OCI-LY1 (cell line): ENCODE data around the gene PNPLA7.

Experiments
- H2AFZ ChIP-seq: fragments of 200-600 bp; sonication (generic), shearing (Covaris generic); 2 replicates; pipeline ENCODE4 v1.6.0; 2014; ENCODE audit warnings: antibody characterized with exemption, mild to moderate bottlenecking, low read length
- H3F3A ChIP-seq: fragments of 200-600 bp; sonication (generic), shearing (Covaris generic); 2 replicates; pipeline ENCODE4 v1.6.0; 2014; ENCODE audit warnings: mild to moderate bottlenecking, antibody characterized with exemption, low read length, moderate library complexity; ENCODE audit not compliant: insufficient read depth
- H3K27ac ChIP-seq: fragments of 200-600 bp; sonication (generic); 2 replicates; pipeline ENCODE4 v1.5.1; 2014; ENCODE audit warnings: low read length, mixed run types, mild to moderate bottlenecking, low read depth; ENCODE audit not compliant: poor library complexity, severe bottlenecking
- H3K27me3 ChIP-seq: fragments of 200-600 bp; sonication (generic); 2 replicates; pipeline ENCODE4 v1.6.0; 2014; ENCODE audit warnings: antibody characterized with exemption, mild to moderate bottlenecking, low read length, moderate library complexity; ENCODE audit not compliant: insufficient read depth
- H3K36me3 ChIP-seq: fragments of 200-600 bp; sonication (generic); 2 replicates; pipeline ENCODE4 v1.6.1; 2014; ENCODE audit warnings: mild to moderate bottlenecking, antibody characterized with exemption, low read length, moderate library complexity, mixed read lengths; ENCODE audit not compliant: insufficient read depth
- H3K4me1 ChIP-seq: fragments of 200-600 bp; sonication (generic); 2 replicates; pipeline ENCODE4 v1.5.1; 2014; ENCODE audit warnings: mild to moderate bottlenecking, low read length, moderate library complexity; ENCODE audit not compliant: insufficient read depth, severe bottlenecking
- H3K4me2 ChIP-seq: fragments of 200-600 bp; sonication (generic), shearing (Covaris generic); 2 replicates; pipeline ENCODE4 v1.6.1; 2014; ENCODE audit warnings: low read length
- H3K4me3 ChIP-seq: fragments of 200-600 bp; sonication (generic); 2 replicates; pipeline ENCODE4 v1.5.1; 2014; ENCODE audit warnings: low read length, low read depth, mild to moderate bottlenecking, mixed read lengths; ENCODE audit not compliant: poor library complexity, severe bottlenecking
- H3K79me2 ChIP-seq: fragments of 200-600 bp; shearing (Covaris generic); 2 replicates; pipeline ENCODE4 v1.6.1; 2016; ENCODE audit warnings: mixed run types, low read length, mixed read lengths; ENCODE audit not compliant: insufficient read depth
- H3K9ac ChIP-seq: fragments of 200-600 bp; sonication (generic), shearing (Covaris generic); 2 replicates; pipeline ENCODE4 v1.6.1; 2014; ENCODE audit warnings: mild to moderate bottlenecking, low read length, mixed read lengths
- H3K9me2 ChIP-seq: fragments of 200-600 bp; sonication (generic), shearing (Covaris generic); 2 replicates; pipeline ENCODE4 v1.6.1; 2014; ENCODE audit warnings: low read depth, mild to moderate bottlenecking, low read length, mixed read lengths
- H3K9me3 ChIP-seq: fragments of 200-600 bp; shearing (Covaris generic); 2 replicates; pipeline ENCODE4 v1.6.1; 2014; ENCODE audit warnings: low read length, mixed read lengths
- H4K20me1 ChIP-seq: fragments of 200-600 bp; sonication (generic), shearing (Covaris generic); 2 replicates; pipeline ENCODE4 v1.6.0; 2016; ENCODE audit warnings: mild to moderate bottlenecking, low read length; ENCODE audit not compliant: insufficient read depth
- EZH2 ChIP-seq: fragments of 200-600 bp; sonication (generic), shearing (Covaris generic); IDR thresholded peaks from 2 replicates; pipeline ENCODE4 v1.8.0; 2017; ENCODE audit warnings: borderline replicate concordance, mixed run types, mild to moderate bottlenecking, antibody characterized with exemption, low read length, moderate library complexity, mixed read lengths
- TF ChIP-seq, protein P1 (sequence below): fragments of 200-600 bp; sonication (generic), shearing (Covaris generic); IDR thresholded peaks from 2 replicates; pipeline ENCODE4 v1.5.1; 2017; ENCODE audit warnings: mild to moderate bottlenecking, antibody characterized with exemption, low read length, moderate library complexity, mixed read lengths

PNPLA7 gene

DNA sequence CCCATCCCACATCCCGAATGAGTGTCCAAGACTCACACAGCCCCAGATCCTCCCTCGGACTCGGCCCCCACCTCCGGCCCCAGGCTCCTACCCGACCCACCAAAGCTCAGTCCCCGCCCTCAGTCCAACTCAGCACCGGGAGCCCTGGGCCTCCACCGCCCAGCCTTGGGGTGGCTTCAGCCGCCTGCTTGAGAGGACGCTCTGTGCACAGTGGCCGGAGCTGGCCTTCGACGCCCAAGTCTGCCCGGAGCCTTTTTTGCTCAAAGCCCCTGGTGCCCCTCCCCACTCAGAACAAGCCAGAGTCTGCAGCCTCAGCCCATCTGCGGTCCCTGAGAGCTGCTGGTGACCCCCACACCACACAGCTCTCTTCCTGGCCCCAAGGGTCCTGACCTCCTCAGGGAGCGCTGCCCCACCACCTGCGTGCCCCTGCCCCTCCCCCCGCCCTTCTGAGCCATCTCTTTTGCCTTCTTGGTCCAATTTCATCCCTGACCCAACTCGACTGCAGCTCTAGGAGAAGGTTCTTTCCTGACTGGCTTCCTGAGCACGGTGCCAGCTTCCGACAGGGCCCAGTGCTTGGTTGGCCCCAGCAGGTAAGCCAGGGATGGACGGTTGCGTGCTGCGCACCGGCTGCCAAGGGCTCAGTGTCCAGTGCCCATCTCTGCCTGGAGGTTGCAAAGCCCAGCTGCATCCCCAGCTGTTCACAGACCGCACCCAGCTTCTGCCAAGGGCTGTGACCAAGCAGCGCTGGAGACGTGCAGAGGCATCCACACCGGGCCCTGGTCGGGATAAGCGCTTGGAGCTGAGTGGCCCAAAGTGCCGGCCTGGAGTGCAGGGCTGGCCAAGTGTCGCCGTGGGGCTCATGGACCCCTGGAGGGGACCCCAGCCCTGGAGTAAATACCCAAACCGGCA, 63.4 kb downstream of the PNPLA7 start:
- no peak for TF ChIP-seq EZH2
- Histone ChIP-seq H3K4me3 (no peak overlapping the region), H4K20me1 (no peaks in the 10 kb centered on the region), H3K9ac (no peak overlapping the region), H3K27ac (no peak overlapping the region), H3K79me2 (no peaks in the 10 kb centered on the region), H3K4me1 (no peaks in the 10 kb centered on the region), H3K4me2 (no peak overlapping the region), H3K36me3 (no peaks in the 10 kb centered on the region), H3F3A (no peaks in the 10 kb centered on the region), H3K27me3 (no peaks in the 10 kb centered on the region), H2AFZ (no peak overlapping the region), H3K9me3 (no peaks in the 10 kb centered on the region), H3K9me2 (no peaks in the 10 kb centered on the region)

DNA sequence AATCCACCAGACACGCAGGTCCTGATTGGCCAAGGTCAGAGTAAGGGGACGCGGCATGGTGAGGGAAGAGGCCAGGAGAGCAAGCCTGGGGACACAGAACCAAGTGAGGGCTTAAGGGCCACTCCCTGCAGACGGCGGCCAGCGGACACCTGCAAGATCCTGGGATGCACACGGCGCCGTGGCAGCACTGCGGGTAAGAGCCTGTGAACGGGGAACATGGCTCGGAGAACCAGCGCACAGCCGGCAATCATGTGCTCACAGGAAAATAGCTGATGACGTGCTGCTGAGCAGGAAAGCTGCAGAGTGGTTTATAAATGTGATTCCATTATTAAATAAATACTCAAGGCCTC, 64.1 kb downstream of the PNPLA7 start:
- H4K20me1 ChIP-seq, result no peaks in the 10 kb centered on the region
- no peaks in the 10 kb centered on the region for H3K9me2 ChIP-seq
- H3K4me3 ChIP-seq, result no peak overlapping the region
- H3K4me1 ChIP-seq, result no peaks in the 10 kb centered on the region
- no peak overlapping the region for H3K4me2 ChIP-seq
- TF ChIP-seq, protein P1, sequence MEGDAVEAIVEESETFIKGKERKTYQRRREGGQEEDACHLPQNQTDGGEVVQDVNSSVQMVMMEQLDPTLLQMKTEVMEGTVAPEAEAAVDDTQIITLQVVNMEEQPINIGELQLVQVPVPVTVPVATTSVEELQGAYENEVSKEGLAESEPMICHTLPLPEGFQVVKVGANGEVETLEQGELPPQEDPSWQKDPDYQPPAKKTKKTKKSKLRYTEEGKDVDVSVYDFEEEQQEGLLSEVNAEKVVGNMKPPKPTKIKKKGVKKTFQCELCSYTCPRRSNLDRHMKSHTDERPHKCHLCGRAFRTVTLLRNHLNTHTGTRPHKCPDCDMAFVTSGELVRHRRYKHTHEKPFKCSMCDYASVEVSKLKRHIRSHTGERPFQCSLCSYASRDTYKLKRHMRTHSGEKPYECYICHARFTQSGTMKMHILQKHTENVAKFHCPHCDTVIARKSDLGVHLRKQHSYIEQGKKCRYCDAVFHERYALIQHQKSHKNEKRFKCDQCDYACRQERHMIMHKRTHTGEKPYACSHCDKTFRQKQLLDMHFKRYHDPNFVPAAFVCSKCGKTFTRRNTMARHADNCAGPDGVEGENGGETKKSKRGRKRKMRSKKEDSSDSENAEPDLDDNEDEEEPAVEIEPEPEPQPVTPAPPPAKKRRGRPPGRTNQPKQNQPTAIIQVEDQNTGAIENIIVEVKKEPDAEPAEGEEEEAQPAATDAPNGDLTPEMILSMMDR, result no peak
- TF ChIP-seq EZH2, result no peak
- H2AFZ ChIP-seq, result no peak overlapping the region
- H3K9ac ChIP-seq, result no peak overlapping the region
- no peaks in the 10 kb centered on the region for H3K79me2 ChIP-seq
- no peaks in the 10 kb centered on the region for H3K36me3 ChIP-seq
- no peak overlapping the region for H3K27ac ChIP-seq
- no peaks in the 10 kb centered on the region for H3F3A ChIP-seq
- no peaks in the 10 kb centered on the region for H3K27me3 ChIP-seq
- H3K9me3 ChIP-seq, result no peaks in the 10 kb centered on the region

DNA sequence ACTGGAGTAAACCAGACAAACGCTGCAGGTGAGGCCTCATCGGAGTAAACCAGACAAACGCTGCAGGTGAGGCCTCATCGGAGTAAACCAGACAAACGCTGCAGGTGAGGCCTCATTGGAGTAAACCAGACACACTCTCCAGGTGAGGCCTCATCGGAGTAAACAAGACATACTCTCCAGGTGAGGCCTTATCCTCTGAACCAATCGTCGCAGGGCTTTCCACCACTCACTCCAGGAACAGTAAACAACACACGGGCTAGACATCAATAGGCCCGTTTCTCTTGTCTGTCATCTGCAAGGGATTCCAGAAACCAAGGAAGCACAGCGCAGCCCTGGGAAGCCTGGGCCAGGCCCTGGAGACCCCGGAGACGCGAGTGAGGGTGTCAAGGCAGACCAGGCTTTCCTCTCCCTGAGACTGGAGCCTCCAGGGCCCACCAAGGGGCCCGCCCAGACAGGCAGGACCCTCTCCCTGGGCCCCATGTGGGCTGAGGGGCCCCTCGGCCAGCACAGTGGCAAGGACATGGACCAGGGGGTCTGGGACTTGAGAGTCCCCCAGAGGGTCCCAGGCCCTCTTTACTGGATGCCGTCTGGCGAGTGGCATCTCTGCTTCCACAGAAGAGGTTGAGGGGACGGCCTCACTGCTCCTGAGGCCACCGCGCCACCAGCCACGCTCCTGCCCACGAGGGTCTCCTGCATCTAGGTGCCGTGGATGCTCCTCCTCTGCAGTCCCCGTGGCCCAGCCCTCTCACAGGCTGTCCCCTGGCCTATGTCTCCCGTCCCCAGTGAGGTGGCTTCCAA, 64.7 kb downstream of the PNPLA7 start:
- no peak overlapping the region for H3K4me3 ChIP-seq
- no peak overlapping the region for H3K27ac ChIP-seq
- TF ChIP-seq, protein P1, result no peak
- TF ChIP-seq EZH2, result no peak
- no peak overlapping the region for H2AFZ ChIP-seq
- no peaks in the 10 kb centered on the region for H4K20me1 ChIP-seq
- H3K4me2 ChIP-seq, result no peak overlapping the region
- no peaks in the 10 kb centered on the region for H3K9me3 ChIP-seq
- H3K79me2 ChIP-seq, result no peaks in the 10 kb centered on the region
- H3K9ac ChIP-seq, result no peak overlapping the region
- no peaks in the 10 kb centered on the region for H3K4me1 ChIP-seq
- no peaks in the 10 kb centered on the region for H3K27me3 ChIP-seq
- no peaks in the 10 kb centered on the region for H3F3A ChIP-seq
- no peaks in the 10 kb centered on the region for H3K9me2 ChIP-seq
- no peaks in the 10 kb centered on the region for H3K36me3 ChIP-seq
